ENCODE measurements around the gene JAZF1. TPM values are rescaled to one million over a fixed set of nuclear protein-coding genes. Genes with fewer than 3 reads are reported as not detected.

JAZF1 gene
- total RNA-seq, 1 experiment from 2014 or later = 36.6 TPM

GRCh38 chr7:28112883-28113540, 67.6 kb downstream of the JAZF1 start:
- Histone ChIP-seq H3K9me3 (replicated peaks) (no peaks in the 10 kb centered on the region), H3K36me3 (peaks cover 2% of the 10 kb centered on the region; the same call in 1 of the 2 replicates), H3K4me1 (replicated peaks) (peaks cover 26% of the 10 kb centered on the region), H3K27me3 (replicated peaks) (no peaks in the 10 kb centered on the region), H3K4me3 (no peak overlapping the region), H3K27ac (no peak overlapping the region)
- DNase-seq (ENCODE audit: low read depth in 1 of 2, low spot score in 2 of 2) = no peak

DNA sequence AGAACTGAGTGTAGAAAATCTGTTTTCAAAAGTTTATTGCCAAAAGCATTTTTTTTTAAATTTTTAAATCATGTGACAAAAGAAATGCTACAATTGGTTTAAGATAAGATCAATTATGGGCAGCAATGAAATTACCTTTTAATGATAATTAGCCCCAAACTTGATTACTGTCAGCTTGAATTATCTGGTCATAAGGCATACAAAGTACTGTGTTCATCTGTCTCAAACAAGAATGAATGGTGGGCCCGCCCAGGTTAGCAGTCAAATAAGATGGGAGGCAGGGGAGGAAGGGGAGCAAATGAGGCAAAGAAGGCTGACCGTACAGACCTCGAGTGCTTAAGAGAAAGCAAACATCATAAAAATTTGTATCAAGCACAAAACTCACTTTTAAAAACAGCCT, 68.1 kb downstream of the JAZF1 start:
- H3K9me3 ChIP-seq (replicated peaks) = no peaks in the 10 kb centered on the region
- peaks cover 2% of the 10 kb centered on the region; the same call in 1 of the 2 replicates for H3K36me3 ChIP-seq
- peaks cover 31% of the 10 kb centered on the region for H3K4me1 ChIP-seq (replicated peaks)
- no peaks in the 10 kb centered on the region for H3K27me3 ChIP-seq (replicated peaks)
- H3K4me3 ChIP-seq = no peak overlapping the region
- H3K27ac ChIP-seq = no peak overlapping the region
- no peak for DNase-seq (ENCODE audit: low read depth in 1 of 2, low spot score in 2 of 2)

DNA sequence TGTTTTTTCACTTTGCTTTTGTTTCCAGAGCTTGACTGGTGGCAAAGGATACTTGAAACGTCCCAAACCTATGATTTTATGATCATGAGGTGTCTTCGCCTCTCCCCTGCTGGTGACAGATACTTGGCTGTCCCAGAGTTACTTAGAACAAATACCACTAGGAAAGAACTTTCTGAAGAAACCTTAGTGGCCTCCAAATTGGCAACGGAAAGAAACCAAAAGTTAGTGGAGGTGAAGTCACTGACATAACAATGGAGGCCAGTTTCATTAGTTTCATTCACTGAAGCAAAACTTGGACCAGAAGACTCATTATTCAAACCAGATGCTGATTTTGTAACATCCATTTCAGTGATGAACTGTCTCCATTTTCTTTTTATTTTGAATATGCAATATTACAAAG, 68.6 kb downstream of the JAZF1 start:
- H3K9me3 ChIP-seq (replicated peaks) = no peaks in the 10 kb centered on the region
- H3K27ac ChIP-seq = no peak overlapping the region; the same call in 1 of the 2 replicates
- peaks cover 36% of the 10 kb centered on the region for H3K4me1 ChIP-seq (replicated peaks)
- H3K4me3 ChIP-seq = no peak overlapping the region
- no peaks in the 10 kb centered on the region for H3K27me3 ChIP-seq (replicated peaks)
- H3K36me3 ChIP-seq = peaks cover 7% of the 10 kb centered on the region; the same call in 1 of the 2 replicates
- DNase-seq (ENCODE audit: low read depth in 1 of 2, low spot score in 2 of 2) = no peak

DNA sequence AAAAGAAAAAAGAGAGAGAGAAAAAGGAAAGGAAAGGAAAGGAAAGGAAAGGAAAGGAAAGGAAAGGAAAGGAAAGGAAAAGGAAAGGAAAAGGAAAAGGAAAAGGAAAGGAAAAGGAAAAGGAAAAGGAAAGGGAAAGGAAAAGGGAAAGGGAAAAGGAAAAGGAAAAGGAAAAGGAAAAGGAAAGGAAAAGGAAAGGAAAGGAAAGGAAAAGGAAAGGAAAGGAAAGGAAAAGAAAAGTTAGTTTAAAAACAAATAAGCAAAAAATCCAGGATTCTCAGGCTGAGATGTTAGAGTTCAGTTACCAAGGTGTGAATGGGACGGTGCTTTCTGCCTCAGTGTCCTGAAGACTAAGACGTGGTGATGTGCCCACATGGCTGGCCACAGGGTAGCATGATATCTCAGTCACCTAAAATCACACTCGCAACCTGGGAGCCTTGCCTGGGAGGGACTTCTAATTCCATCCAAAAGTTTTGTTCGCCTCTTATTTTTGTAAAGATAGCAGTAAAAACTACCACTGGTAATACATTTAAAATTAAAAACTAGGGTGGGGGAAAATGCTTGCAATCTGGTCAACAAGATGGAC, 70.1 kb downstream of the JAZF1 start:
- Histone ChIP-seq H3K36me3 (peaks cover 7% of the 10 kb centered on the region; the same call in 1 of the 2 replicates), H3K27me3 (replicated peaks) (no peaks in the 10 kb centered on the region), H3K4me1 (replicated peaks) (peaks cover 46% of the 10 kb centered on the region), H3K4me3 (no peak overlapping the region), H3K9me3 (replicated peaks) (no peaks in the 10 kb centered on the region), H3K27ac (no peak overlapping the region)
- DNase-seq (ENCODE audit: low read depth in 1 of 2, low spot score in 2 of 2) = no peak

DNA sequence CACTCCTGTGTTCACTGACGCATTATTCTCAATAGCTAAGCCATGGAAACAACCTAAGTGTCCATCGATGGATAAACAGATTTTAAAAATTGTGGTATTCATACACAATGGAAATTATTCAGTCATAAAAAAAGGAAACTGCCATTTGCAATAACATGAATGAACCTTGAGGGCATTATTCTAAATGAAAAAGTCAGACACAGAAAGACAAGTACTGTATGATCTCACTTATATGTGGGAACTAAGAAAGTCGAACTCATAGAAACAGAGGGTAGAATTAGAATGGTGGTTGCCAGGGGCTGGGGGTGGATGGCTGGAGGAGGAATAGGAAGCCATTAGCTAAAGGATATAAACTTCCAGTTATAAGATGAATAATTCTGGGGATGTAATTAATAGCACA, 71.8 kb downstream of the JAZF1 start:
- no peak for DNase-seq (ENCODE audit: low read depth in 1 of 2, low spot score in 2 of 2)
- Histone ChIP-seq H3K4me3 (no peak overlapping the region), H3K27me3 (replicated peaks) (no peaks in the 10 kb centered on the region), H3K9me3 (replicated peaks) (no peaks in the 10 kb centered on the region), H3K27ac (no peak overlapping the region), H3K36me3 (peaks cover 7% of the 10 kb centered on the region; the same call in 1 of the 2 replicates), H3K4me1 (replicated peaks) (peaks cover 59% of the 10 kb centered on the region)

GRCh38 chr7:28107960-28108359, 72.6 kb downstream of the JAZF1 start:
- Histone ChIP-seq H3K27ac (no peak overlapping the region), H3K4me1 (replicated peaks) (peaks cover 62% of the 10 kb centered on the region), H3K36me3 (peaks cover 9% of the 10 kb centered on the region; the same call in 1 of the 2 replicates), H3K27me3 (replicated peaks) (no peaks in the 10 kb centered on the region), H3K4me3 (no peak overlapping the region), H3K9me3 (replicated peaks) (no peaks in the 10 kb centered on the region)
- DNase-seq (ENCODE audit: low read depth in 1 of 2, low spot score in 2 of 2) = no peak

DNA sequence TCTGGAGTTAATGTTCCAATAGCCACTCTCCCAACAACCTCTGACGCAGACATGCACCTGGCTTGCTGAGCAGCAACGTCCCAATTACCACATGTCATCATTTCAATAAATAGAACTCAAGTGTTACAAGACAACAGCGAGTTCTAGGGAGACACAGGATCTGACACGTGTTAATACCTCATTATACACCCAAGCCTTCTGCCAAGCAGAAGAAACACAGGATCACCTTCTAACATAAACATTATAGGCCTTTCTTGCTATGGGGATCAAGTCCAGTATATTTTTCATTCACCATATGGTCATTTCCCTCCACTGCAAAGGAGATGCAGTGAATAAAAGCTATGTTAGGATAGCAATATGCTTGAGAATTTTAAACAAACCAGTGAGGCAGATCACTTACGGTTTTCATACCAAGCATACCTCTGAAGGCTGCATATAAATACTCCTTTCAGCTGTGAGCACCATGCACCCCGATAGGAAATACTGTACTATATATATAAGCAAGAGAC, 74.2 kb downstream of the JAZF1 start:
- peak in 1 of 2 experiments; percentile 58 for DNase-seq (ENCODE audit: low read depth in 1 of 2, low spot score in 2 of 2)
- Histone ChIP-seq H3K9me3 (replicated peaks) (no peaks in the 10 kb centered on the region), H3K27ac (peak overlapping the region; percentile 13), H3K4me1 (replicated peaks) (peaks cover 61% of the 10 kb centered on the region), H3K36me3 (peaks cover 13% of the 10 kb centered on the region; the same call in 1 of the 2 replicates), H3K4me3 (no peak overlapping the region), H3K27me3 (replicated peaks) (no peaks in the 10 kb centered on the region)

DNA sequence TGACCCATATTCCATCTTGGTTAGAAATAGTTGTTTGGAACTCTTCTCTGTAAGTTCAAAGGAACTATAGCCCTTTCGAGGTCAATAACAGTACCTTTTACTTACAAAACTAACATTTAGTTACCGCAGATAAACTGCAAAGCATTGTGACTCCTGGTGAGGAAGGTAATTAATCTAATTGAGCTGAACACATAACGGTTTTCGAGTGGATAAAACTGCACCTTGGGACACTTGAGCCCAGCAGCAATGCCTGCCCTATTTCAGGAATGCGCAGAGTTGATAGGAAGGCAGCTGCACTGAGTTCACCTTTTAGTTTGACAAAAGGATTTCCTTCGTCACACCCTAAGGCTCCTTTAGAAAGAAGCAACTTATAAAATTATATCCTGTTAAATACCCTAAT, 75.4 kb downstream of the JAZF1 start:
- H3K4me3 ChIP-seq = no peak overlapping the region
- H3K27ac ChIP-seq = no peak overlapping the region
- H3K27me3 ChIP-seq (replicated peaks) = no peaks in the 10 kb centered on the region
- peaks cover 13% of the 10 kb centered on the region; the same call in 1 of the 2 replicates for H3K36me3 ChIP-seq
- H3K4me1 ChIP-seq (replicated peaks) = peaks cover 61% of the 10 kb centered on the region
- no peaks in the 10 kb centered on the region for H3K9me3 ChIP-seq (replicated peaks)
- no peak for DNase-seq (ENCODE audit: low read depth in 1 of 2, low spot score in 2 of 2)

DNA sequence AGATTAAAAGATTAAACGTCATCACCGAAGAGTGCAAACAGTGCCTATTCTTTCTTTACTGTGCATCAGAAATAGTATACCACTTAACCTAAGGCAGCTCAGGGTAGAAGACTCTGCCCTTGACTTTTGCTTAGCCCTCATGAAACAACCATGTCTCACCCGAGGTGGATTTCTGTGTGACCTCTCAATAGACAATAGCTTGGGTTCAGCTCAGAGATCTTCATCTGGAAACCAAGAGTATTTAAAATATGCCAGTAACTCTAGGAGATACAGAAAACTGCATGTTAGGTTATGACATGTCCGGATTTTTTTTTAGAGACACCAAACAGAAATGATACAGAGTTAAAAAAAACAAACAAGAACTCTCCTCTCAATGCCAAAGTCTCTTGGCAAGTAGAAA, 75.8 kb downstream of the JAZF1 start:
- DNase-seq (ENCODE audit: low read depth in 1 of 2, low spot score in 2 of 2) = no peak
- no peak overlapping the region for H3K4me3 ChIP-seq
- peaks cover 13% of the 10 kb centered on the region; the same call in 1 of the 2 replicates for H3K36me3 ChIP-seq
- no peak overlapping the region for H3K27ac ChIP-seq
- no peaks in the 10 kb centered on the region for H3K9me3 ChIP-seq (replicated peaks)
- no peaks in the 10 kb centered on the region for H3K27me3 ChIP-seq (replicated peaks)
- peaks cover 61% of the 10 kb centered on the region for H3K4me1 ChIP-seq (replicated peaks)

DNA sequence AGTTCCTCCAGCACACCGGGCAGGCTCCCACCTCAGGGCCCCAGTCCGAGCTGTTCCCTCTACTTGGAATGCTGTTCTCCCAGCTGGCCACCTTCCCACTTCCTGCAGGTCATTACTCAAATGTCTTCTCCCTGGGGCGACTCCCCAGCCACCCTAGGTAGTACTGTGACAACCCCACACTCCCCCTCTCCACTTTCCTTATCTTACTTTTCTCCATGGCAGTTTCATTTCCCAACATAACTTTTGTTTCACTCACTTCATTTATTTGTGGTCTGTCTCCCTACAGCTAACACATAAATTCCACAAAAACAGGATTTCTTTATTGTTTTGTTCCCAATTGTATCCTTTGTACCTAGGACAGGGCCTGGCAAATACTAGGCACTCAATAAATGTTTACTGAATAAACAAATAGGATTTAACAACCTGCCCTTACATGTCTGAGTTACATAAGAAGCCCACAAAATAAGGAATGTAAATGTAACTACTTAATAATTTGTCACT, 76.5 kb downstream of the JAZF1 start:
- peaks cover 13% of the 10 kb centered on the region; the same call in 1 of the 2 replicates for H3K36me3 ChIP-seq
- no peak overlapping the region for H3K4me3 ChIP-seq
- peaks cover 61% of the 10 kb centered on the region for H3K4me1 ChIP-seq (replicated peaks)
- H3K27me3 ChIP-seq (replicated peaks) = no peaks in the 10 kb centered on the region
- no peak overlapping the region; the same call in 1 of the 2 replicates for H3K27ac ChIP-seq
- no peak for DNase-seq (ENCODE audit: low read depth in 1 of 2, low spot score in 2 of 2)
- H3K9me3 ChIP-seq (replicated peaks) = no peaks in the 10 kb centered on the region

GRCh38 chr7:28102797-28103196, 77.8 kb downstream of the JAZF1 start:
- Histone ChIP-seq H3K27ac (no peak overlapping the region), H3K36me3 (peaks cover 13% of the 10 kb centered on the region; the same call in 1 of the 2 replicates), H3K9me3 (replicated peaks) (no peaks in the 10 kb centered on the region), H3K4me3 (no peak overlapping the region), H3K4me1 (replicated peaks) (peaks cover 51% of the 10 kb centered on the region), H3K27me3 (replicated peaks) (no peaks in the 10 kb centered on the region)
- DNase-seq (ENCODE audit: low read depth in 1 of 2, low spot score in 2 of 2) = no peak

DNA sequence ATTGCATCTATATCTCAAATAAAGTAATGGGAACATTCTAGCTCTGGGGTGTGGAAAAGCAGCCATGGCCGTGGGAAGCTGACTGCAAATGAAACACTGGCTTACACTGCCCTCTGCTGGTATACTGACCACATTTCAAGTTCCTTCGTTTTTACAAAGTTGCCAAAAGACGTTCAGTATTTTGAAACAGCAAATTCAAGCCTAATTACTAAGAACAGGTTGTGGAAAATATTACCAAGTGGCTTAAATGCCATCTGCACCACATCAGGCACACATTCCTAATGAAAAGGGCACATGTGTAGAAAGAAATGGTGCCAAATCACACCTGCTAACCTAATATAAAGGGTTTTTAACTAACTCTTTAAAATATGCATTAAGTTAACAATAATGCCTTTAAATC, 83.9 kb downstream of the JAZF1 start:
- DNase-seq (ENCODE audit: low read depth in 1 of 2, low spot score in 2 of 2) = peak; percentile 44 to 55
- Histone ChIP-seq H3K27me3 (replicated peaks) (no peaks in the 10 kb centered on the region), H3K9me3 (replicated peaks) (no peaks in the 10 kb centered on the region), H3K27ac (no peak overlapping the region), H3K36me3 (0 out of 2 replicates have a peak, but pooled peaks cover 6% of the 10 kb centered on the region), H3K4me1 (replicated peaks) (peaks cover 2% of the 10 kb centered on the region), H3K4me3 (no peak overlapping the region)

- Histone ChIP-seq H3K27me3 (replicated peaks) (no peaks in the 10 kb centered on the region), H3K9me3 (replicated peaks) (no peaks in the 10 kb centered on the region; the same call in 1 of the 2 replicates), H3K4me1 (replicated peaks) (peaks cover 4% of the 10 kb centered on the region), H3K36me3 (0 out of 2 replicates have a peak, but pooled peaks cover 7% of the 10 kb centered on the region), H3K27ac (no peak overlapping the region), H3K4me3 (no peak overlapping the region)
- DNase-seq (ENCODE audit: low read depth in 1 of 2, low spot score in 2 of 2) = no peak
Observed at GRCh38 chr7:28095231-28095630, 85.4 kb downstream of the JAZF1 start.
